OCI-LY7 (cell line): ENCODE results near the gene NCOA3. TPM values are rescaled to one million over a fixed set of nuclear protein-coding genes. Genes with fewer than 3 reads are reported as not detected.

Experiments used
- BruUV-seq: library from RNA; stranded (reverse); fragments of 400-500 nt; replicated peaks from 2 replicates; lab custom pipeline; 2021; lab: Mats Ljungman, UMichigan
- CTCF ChIA-PET: fragments of 300-600 bp; sonication (Branson Sonifier 250); formaldehyde crosslinking; loops from one replicate; lab custom pipeline; 2022; ENCODE audit warnings: antibody characterized with exemption; ENCODE audit not compliant: unreplicated experiment; lab: Charles Lee
- POLR2A ChIA-PET: fragments of 300-600 bp; sonication (Branson Sonifier 250); formaldehyde crosslinking; loops from one replicate; lab custom pipeline; 2022; ENCODE audit warnings: antibody characterized with exemption; lab: Charles Lee
- DNase-seq: peaks from one replicate; pipeline ENCODE4 v3.0.0-alpha.2; 2015; ENCODE audit warnings: low spot score
- H2AFZ ChIP-seq: fragments of 200-600 bp; sonication (generic), shearing (Covaris generic); 2 replicates; pipeline ENCODE4 v1.6.1; 2014; ENCODE audit warnings: mild to moderate bottlenecking, antibody characterized with exemption, low read length, moderate library complexity
- H3K27ac ChIP-seq: fragments of 200-600 bp; sonication (generic); 2 replicates; pipeline ENCODE4 v1.5.1; 2014; ENCODE audit warnings: mixed run types, low read depth, mild to moderate bottlenecking, moderate library complexity, low read length, inconsistent platforms; ENCODE audit not compliant: poor library complexity, severe bottlenecking
- H3K36me3 ChIP-seq: fragments of 200-600 bp; sonication (generic); 2 replicates; pipeline ENCODE4 v1.6.1; 2014; ENCODE audit warnings: mild to moderate bottlenecking, antibody characterized with exemption, low read length, moderate library complexity, mixed read lengths; ENCODE audit not compliant: insufficient read depth
- H3K4me1 ChIP-seq: fragments of 200-600 bp; sonication (generic); 2 replicates; pipeline ENCODE4 v1.5.1; 2014; ENCODE audit warnings: mild to moderate bottlenecking, low read length; ENCODE audit not compliant: insufficient read depth, poor library complexity, severe bottlenecking
- H3K4me2 ChIP-seq: fragments of 200-600 bp; sonication (generic); 2 replicates; pipeline ENCODE4 v1.6.1; 2014; ENCODE audit warnings: mild to moderate bottlenecking, low read length
- H3K4me3 ChIP-seq: fragments of 200-600 bp; sonication (generic); 2 replicates; pipeline ENCODE4 v1.5.1; 2014; ENCODE audit warnings: mild to moderate bottlenecking, low read depth, low read length; ENCODE audit not compliant: poor library complexity, severe bottlenecking
- H3K79me2 ChIP-seq: fragments of 200-600 bp; sonication (generic); 2 replicates; pipeline ENCODE4 v1.6.1; 2016; ENCODE audit warnings: low read depth, mild to moderate bottlenecking, low read length, moderate library complexity, mixed read lengths; ENCODE audit not compliant: insufficient read depth
- H3K9me2 ChIP-seq: fragments of 200-600 bp; sonication (generic); 2 replicates; pipeline ENCODE4 v1.6.1; 2016; ENCODE audit warnings: mild to moderate bottlenecking, low read length, mixed read lengths; ENCODE audit not compliant: insufficient read depth
- H3K9me3 ChIP-seq: fragments of 200-600 bp; sonication (generic); 2 replicates; pipeline ENCODE4 v1.6.1; 2014; ENCODE audit warnings: mild to moderate bottlenecking, mixed run types, low read length, mixed read lengths
- H4K20me1 ChIP-seq: fragments of 200-600 bp; sonication (generic); 2 replicates; pipeline ENCODE4 v1.6.1; 2014; ENCODE audit warnings: mild to moderate bottlenecking, antibody characterized with exemption, low read length, moderate library complexity, mixed read lengths; ENCODE audit not compliant: insufficient read depth
- EZH2phosphoT487 ChIP-seq: fragments of 200-600 bp; sonication (generic); IDR thresholded peaks from 2 replicates; pipeline ENCODE4 v1.6.1; 2018; ENCODE audit warnings: low read depth, borderline replicate concordance, mild to moderate bottlenecking, mixed run types, antibody characterized with exemption, low read length, moderate library complexity, mixed read lengths
- intact Hi-C: fragments of 100-400 bp; cut with micrococcal nuclease; formaldehyde crosslinking; loops from one replicate; pipeline ENCODE4 v1.10.0; 2022; ENCODE audit not compliant: unreplicated experiment
- total RNA-seq, 2 experiments: library from RNA; depleted of rRNA in 1 of 2; stranded (reverse); fragments of >200 nt in 1 of 2; shearing (Covaris generic) in 1 of 2; gene quantifications; 2 replicates each; pipeline ENCODE4 v1.2.3, GENCODE V29; 2014 to 2022
- TF ChIP-seq, protein P1 (sequence below): fragments of 200-600 bp; sonication (generic); conservative IDR thresholded peaks from 2 replicates; pipeline ENCODE4 v1.5.1; 2014; ENCODE audit warnings: mild to moderate bottlenecking, antibody characterized with exemption, low read length, moderate library complexity, mixed read lengths

The NCOA3 gene
- total RNA-seq, 2 experiments from 2014 or later, result 50.5 to 75.6 TPM

DNA sequence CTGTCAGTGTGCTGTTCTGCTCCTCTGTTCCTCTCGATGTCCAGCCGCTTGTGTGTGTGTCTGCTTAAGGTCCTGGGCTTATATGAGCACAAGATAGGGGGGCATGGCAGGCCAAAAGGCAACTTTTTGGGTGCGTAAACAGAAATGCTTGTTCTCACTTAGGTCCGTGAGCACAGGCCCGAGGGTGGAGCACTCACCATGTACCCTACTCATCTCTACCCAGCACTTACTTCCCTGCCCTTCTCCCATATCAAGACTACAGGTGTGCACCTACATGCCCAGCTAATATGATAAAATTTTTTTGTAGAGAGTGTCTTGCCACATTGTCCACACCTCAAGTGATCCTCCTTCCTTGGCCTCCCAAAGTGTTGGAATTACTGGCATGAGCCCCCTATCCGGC is 34.3 kb downstream of the NCOA3 start:
- H2AFZ ChIP-seq, result no peak overlapping the region
- intact Hi-C loops, result no loop called here
- H3K36me3 ChIP-seq, result peaks cover 67% of the 10 kb centered on the region
- no peak for DNase-seq
- H3K79me2 ChIP-seq, result peaks cover 100% of the 10 kb centered on the region
- no peak overlapping the region for H3K4me2 ChIP-seq
- H3K9me2 ChIP-seq, result no peaks in the 10 kb centered on the region
- POLR2A ChIA-PET, result interaction anchor here (0.7 to 1.1 kb wide), 3 partner anchors 16 to 25 kb away, joined by 3 to 6 read pairs (median 4); no protein-coding TSS in a partner anchor
- CTCF ChIA-PET, result no interaction called here
- H4K20me1 ChIP-seq, result peaks cover 28% of the 10 kb centered on the region; the same call in 1 of the 2 replicates
- TF ChIP-seq, protein P1, sequence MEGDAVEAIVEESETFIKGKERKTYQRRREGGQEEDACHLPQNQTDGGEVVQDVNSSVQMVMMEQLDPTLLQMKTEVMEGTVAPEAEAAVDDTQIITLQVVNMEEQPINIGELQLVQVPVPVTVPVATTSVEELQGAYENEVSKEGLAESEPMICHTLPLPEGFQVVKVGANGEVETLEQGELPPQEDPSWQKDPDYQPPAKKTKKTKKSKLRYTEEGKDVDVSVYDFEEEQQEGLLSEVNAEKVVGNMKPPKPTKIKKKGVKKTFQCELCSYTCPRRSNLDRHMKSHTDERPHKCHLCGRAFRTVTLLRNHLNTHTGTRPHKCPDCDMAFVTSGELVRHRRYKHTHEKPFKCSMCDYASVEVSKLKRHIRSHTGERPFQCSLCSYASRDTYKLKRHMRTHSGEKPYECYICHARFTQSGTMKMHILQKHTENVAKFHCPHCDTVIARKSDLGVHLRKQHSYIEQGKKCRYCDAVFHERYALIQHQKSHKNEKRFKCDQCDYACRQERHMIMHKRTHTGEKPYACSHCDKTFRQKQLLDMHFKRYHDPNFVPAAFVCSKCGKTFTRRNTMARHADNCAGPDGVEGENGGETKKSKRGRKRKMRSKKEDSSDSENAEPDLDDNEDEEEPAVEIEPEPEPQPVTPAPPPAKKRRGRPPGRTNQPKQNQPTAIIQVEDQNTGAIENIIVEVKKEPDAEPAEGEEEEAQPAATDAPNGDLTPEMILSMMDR, result no peak
- TF ChIP-seq EZH2phosphoT487, result no peak
- BruUV-seq, result no TSS peak
- H3K9me3 ChIP-seq, result no peaks in the 10 kb centered on the region
- no peak overlapping the region for H3K27ac ChIP-seq
- H3K4me1 ChIP-seq, result peaks cover 82% of the 10 kb centered on the region
- H3K4me3 ChIP-seq, result no peak overlapping the region

DNA sequence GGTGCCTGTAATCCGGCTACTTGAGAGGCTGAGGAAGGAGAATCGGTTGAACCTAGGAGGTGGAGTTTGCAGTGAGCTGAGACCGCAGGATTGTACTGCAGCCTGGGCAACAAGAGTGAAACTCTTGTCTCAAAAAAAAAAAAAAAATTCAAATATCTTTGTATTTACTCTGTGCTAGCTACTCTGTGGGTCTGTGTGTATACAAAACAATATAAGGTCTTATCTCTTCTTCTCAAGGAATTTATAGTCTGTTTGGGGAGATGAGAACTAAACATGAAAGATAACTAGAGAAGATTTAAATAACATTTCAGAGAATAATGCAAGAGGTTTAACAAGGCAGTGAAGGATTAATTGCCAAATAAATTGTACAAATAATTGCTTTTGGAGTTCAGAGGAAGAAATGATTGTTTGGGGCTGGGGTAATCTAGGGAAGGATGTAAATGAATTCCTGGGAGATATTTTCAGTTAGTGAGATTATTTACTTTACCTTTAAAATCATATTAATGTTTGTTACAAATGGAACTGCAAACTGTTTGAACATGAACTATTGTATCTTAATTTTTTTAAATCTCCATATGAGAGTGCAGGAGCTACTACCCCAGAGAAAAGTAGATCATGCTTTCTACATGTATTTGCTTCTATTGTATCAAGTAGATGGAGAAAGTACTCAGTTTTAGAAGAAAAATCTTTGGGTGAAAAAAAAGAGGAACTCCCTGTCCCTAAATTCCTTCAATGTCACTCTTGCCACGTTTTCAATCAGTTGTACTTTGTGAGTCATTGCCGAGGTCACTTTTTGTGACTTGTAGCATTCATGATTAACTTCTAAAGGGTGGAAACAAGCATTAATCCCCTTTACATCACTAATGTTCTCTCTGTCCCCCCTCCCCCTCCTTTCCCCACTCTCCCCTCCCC is 39.0 kb downstream of the NCOA3 start:
- POLR2A ChIA-PET, result interaction anchor here (0.9 to 3.2 kb wide), 3 partner anchors 12 to 24 kb away, joined by 4 to 13 read pairs (median 12); no protein-coding TSS in a partner anchor
- no peak for TF ChIP-seq EZH2phosphoT487
- TF ChIP-seq, protein P1, result no peak
- peak overlapping the region; percentile 23 for H3K27ac ChIP-seq
- peak; percentile 29 for DNase-seq
- CTCF ChIA-PET, result no interaction called here
- intact Hi-C loops, result no loop called here
- no peak overlapping the region for H3K4me3 ChIP-seq
- H3K4me2 ChIP-seq, result peak overlapping the region; percentile 3; the same call in 1 of the 2 replicates
- H3K4me1 ChIP-seq, result peaks cover 82% of the 10 kb centered on the region
- peaks cover 98% of the 10 kb centered on the region for H3K79me2 ChIP-seq
- no TSS peak for BruUV-seq
- H4K20me1 ChIP-seq, result peaks cover 28% of the 10 kb centered on the region; the same call in 1 of the 2 replicates
- no peaks in the 10 kb centered on the region for H3K9me3 ChIP-seq
- H2AFZ ChIP-seq, result no peak overlapping the region
- peaks cover 52% of the 10 kb centered on the region for H3K36me3 ChIP-seq
- H3K9me2 ChIP-seq, result no peaks in the 10 kb centered on the region
